Esophagus squamous epithelium (tissue), 4 donors: ENCODE data around the gene NSD2.

Experiments used
- CTCF ChIP-seq, 6 experiments: fragments of 450-650 bp in 4 of 6; fragments of 200-600 bp in 2 of 6; sonication (generic) in 2 of 6; IDR thresholded peaks; one replicate each; pipeline ENCODE4 v1.5.1; 2016 to 2019; ENCODE audit warnings: antibody characterized with exemption in 6 of 6, mild to moderate bottlenecking in 4 of 6, moderate library complexity in 4 of 6
- POLR2A ChIP-seq, 4 donors: fragments of 450-650 bp; IDR thresholded peaks; one replicate each; pipeline ENCODE4 v1.6.1; 2017; ENCODE audit warnings: antibody characterized with exemption in 4 of 4, mild to moderate bottlenecking in 4 of 4, moderate library complexity in 3 of 4

DNA sequence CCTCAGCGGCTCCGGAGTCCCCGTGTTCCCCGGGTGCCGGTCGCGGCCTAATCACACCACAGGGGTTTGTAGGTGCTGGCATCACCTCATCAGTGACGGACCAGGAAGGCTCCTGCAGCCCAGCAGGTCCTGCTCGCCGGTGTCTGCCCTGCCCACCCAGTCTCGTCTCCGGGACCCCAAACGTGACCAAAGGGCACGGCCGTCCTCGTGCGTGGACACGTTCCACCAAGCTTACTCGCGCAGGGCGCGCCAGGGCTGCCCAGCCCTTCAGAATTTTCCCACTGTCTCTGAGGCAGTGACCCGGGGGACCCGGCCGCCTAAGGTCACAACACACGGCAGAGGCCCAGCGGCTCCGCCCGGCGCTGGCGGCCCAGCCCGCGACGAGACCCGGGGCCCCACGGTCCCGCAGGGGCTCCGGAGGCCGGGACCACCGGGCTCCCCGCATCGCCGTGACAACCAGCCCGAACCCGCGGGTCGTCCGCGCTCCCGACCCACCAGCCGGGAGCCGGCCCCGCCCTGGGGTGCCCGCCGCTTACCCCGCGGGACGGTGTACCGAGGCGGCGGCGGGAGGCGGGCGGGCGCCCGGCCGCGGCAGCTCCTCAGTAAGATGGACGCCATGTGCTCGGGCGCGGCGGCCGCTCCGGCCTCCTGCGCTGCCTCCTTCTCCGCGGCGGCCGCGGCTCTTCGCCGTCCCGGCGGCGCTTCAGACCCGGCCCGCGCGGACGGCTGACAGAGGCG lies 15.7 kb upstream of the NSD2 start:
- no peak for TF ChIP-seq CTCF (IDR thresholded peaks at IDR 0.05)
- TF ChIP-seq POLR2A (IDR thresholded peaks at IDR 0.05), result no peak
